ENCODE data around the gene PRDM7. TPM values are rescaled to one million over a fixed set of nuclear protein-coding genes. Genes with fewer than 3 reads are reported as not detected.

PRDM7 gene
- total and polyA plus RNA-seq, 9 of the 15 experiments (the other 6 are each of a cell fraction or from before 2014, with no cell fraction given), result not detected

- TF ChIP-seq PBX2 (CRISPR knock-in tag; IDR thresholded peaks at IDR 0.05; ENCODE audit: low read depth) (peak; percentile 94), PBX2 (tag; conservative IDR thresholded peaks at IDR 0.05; ENCODE audit: low read depth) (peak; percentile 96), ZFX (CRISPR knock-in tag; IDR thresholded peaks at IDR 0.05) (peak; percentile 56), FOXA1 (IDR thresholded peaks at IDR 0.05; ENCODE audit: borderline replicate concordance) (no peak), KDM5B (IDR thresholded peaks at IDR 0.05; ENCODE audit: insufficient replicate concordance, low read depth, low read length) (peak; percentile 43), FOS (IDR thresholded peaks at IDR 0.05; ENCODE audit: extremely low read depth, insufficient read length) (peak; percentile 97), SP1 (CRISPR knock-in tag; IDR thresholded peaks at IDR 0.05) (peak; percentile 96), TRIM24 (IDR thresholded peaks at IDR 0.05) (peak; percentile 23 to 46; a peak in 1 of 4 replicates), MNT (conservative IDR thresholded peaks at IDR 0.05) (peak in 1 of 2 experiments; percentile 45; a peak in 2 of 4 replicates), RHOXF2B (CRISPR knock-in tag; conservative IDR thresholded peaks at IDR 0.05) (no peak), ZNF695 (CRISPR knock-in tag; IDR thresholded peaks at IDR 0.05) (no peak), CAMTA2 (CRISPR knock-in tag; conservative IDR thresholded peaks at IDR 0.05) (no peak), E2F8 (IDR thresholded peaks at IDR 0.05; ENCODE audit: low read depth, partially characterized antibody) (peak; percentile 69), PHF8 (IDR thresholded peaks at IDR 0.05; ENCODE audit: borderline replicate concordance, low read length) (peak; percentile 47; the same call in 1 of the 2 replicates), MAZ (CRISPR knock-in tag; conservative IDR thresholded peaks at IDR 0.05 in 1 of 2, IDR thresholded peaks at IDR 0.05 in 1 of 2) (0 out of 4 replicates have a peak, but pooled peaks of 1 of the 2 experiments have one; percentile 14), SNRNP70 (optimal IDR thresholded peaks at IDR 0.05; ENCODE audit: low read depth, low read length) (no peak), CREM (IDR thresholded peaks at IDR 0.05; ENCODE audit: low read depth) (peak; percentile 49; the same call in 1 of the 2 replicates), CREB1 (IDR thresholded peaks at IDR 0.05) (no peak), CREB1 (CRISPR knock-in tag; IDR thresholded peaks at IDR 0.05) (0 out of 2 replicates have a peak, but pooled peaks have one; percentile 18), CBX5 (IDR thresholded peaks at IDR 0.05; ENCODE audit: borderline replicate concordance, low read depth) (no peak), TFAP4 (CRISPR knock-in tag; IDR thresholded peaks at IDR 0.05; ENCODE audit: borderline replicate concordance) (peak; percentile 91), RBFOX2 (IDR thresholded peaks at IDR 0.05; ENCODE audit: low read depth, low read length) (peak; percentile 67)
Measured at GRCh38 chr16:90077240-90077756, at the start of gene PRDM7 (continued).

Data from K562 (cell line).